Glomerular visceral epithelial cell (primary cell): ENCODE measurements around the gene MAP2K2.

Experiments used
- DNase-seq: peaks from one replicate; pipeline ENCODE4 v3.0.0-alpha.2; 2016; ENCODE audit errors: extremely low spot score

Gene MAP2K2

DNA sequence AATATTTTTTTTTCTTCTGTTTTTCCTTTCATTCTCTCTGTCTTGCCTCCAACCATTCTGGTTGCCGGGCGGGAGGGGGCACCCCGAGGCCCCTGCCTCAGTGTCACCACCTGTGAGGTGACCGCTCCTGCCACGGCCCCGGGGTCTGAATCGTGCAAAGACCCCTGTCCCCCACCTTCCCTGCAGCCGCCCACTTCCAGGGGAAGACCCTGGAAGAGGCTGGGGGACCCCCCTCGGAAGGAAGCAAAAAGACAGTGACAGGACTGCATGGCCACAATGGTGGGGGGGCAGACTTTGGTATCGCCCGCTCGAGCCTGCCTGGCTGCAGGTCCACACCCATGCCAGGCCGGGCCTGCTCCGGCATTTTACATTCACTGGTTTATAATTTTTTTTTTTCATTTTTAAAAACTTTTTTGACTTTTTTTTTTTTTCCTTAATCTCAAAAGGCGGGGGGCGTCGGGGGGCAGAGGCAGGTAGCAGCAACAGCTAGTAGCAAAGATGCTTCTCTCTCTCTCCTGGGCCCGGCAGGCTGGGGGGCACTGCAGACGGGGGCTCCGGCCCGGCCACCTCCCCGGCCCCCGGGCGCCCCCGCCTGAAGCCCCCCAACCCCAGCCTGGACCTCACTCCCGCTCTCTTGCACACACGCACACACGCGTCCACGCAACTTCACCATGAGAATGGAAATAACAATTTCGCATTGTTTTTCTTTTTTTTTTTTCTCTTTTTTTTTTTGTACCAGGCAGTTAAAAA lies 79.8 kb downstream of the MAP2K2 start:
- no peak for DNase-seq

GRCh38 chr19:4043401-4043800 lies 80.5 kb downstream of the MAP2K2 start:
- no peak for DNase-seq

DNA sequence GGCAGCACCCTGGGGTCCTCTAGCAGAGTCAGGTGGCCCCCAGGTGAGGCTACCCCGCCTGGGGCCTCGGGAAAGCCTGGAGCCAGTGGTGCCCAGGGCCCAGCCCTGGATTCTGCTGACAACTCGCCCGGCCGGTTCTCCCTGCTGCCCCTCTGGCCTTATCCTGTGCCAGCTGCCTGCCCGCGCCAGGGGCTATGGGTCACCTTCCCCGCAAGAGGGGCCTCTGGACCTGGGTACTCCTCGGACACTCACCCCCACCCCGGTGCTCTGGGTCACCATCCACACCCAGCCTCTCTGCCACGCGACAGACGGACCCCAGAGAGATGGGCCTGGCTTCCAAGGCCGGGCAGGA lies 81.2 kb downstream of the MAP2K2 start:
- DNase-seq, result no peak

- DNase-seq, result no peak
Observed at GRCh38 chr19:4042064-4042730, 81.7 kb downstream of the MAP2K2 start.
